Stimulated activated CD8-positive, alpha-beta memory T cell treated with anti-CD3 and anti-CD28 coated beads, Interleukin-12 subunit alpha, Interleukin-12 subunit beta, amount 100 ng/mL, for 24 hours (primary cell): ENCODE data around the gene SLC26A4.

Experiments used
- DNase-seq: peaks from one replicate; pipeline ENCODE4 v3.0.0-alpha.2; 2020; ENCODE audit errors: extremely low read depth

The SLC26A4 gene

DNA sequence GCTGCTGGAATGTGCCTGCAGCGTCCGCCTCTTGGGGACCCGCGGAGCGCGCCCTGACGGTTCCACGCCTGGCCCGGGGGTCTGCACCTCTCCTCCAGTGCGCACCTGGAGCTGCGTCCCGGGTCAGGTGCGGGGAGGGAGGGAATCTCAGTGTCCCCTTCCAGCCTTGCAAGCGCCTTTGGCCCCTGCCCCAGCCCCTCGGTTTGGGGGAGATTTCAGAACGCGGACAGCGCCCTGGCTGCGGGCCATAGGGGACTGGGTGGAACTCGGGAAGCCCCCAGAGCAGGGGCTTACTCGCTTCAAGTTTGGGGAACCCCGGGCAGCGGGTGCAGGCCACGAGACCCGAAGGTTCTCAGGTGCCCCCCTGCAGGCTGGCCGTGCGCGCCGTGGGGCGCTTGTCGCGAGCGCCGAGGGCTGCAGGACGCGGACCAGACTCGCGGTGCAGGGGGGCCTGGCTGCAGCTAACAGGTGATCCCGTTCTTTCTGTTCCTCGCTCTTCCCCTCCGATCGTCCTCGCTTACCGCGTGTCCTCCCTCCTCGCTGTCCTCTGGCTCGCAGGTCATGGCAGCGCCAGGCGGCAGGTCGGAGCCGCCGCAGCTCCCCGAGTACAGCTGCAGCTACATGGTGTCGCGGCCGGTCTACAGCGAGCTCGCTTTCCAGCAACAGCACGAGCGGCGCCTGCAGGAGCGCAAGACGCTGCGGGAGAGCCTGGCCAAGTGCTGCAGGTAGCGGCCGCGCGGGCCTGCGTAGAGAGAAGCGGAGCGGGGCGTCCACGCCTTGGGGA, 645 bp downstream of the SLC26A4 start:
- no peak for DNase-seq

- no peak for DNase-seq
Measured at GRCh38 chr7:107661865-107662379, 1.3 kb downstream of the SLC26A4 start.

DNA sequence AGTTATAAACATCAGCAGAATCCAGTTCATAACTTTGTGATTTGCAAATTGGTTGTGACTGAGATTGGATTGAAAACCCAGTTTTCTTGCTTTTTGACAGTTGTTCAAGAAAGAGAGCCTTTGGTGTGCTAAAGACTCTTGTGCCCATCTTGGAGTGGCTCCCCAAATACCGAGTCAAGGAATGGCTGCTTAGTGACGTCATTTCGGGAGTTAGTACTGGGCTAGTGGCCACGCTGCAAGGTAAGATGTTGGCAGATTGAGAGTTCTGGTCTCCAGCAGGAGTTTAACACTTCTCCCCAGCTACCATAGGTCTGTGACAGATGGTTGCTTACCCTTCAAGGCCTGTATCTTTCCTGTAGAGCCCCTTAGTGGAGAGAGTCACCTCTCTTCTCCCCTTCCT, 2.6 kb downstream of the SLC26A4 start:
- no peak for DNase-seq

GRCh38 chr7:107666790-107667189, 6.2 kb downstream of the SLC26A4 start:
- no peak for DNase-seq

DNA sequence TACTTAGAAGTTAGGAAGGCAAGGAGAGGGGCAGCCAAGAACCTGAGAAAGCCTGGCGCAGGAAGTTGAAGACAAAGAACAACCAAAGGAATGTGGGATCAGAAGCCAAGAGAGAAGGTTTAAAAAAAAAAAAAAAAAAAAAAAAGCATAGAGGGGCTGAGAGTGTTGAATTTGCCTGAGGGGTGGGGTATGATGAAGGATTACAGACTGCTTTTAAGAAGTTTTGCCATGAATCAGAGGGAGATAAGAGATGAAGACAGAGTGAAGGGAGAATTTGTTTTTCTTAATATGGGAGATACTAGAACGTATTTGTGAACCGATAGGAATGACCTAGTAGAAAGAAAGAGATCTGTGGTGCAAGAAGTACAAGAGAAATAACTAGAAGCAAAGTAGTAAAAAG, 6.7 kb downstream of the SLC26A4 start:
- DNase-seq, result no peak

DNA sequence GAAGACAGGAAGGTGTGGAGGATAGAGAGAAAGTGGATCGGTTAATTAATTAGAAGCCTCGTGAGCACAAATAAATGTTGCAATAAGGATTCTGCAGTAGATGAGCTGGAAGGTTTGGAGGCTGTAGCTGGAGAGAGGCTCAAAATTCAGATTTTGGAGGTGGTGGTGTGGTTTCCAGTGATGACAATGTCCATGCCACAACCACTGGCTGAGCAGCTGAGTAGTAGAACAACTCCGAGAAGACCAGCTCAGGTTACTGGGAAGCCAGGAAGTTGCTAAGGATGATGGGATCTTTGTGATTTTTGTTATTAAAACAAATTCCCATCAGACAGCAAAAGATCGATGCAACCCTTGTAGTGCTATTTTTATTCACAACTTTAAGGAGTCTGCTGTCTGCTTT, 7.7 kb downstream of the SLC26A4 start:
- no peak for DNase-seq

GRCh38 chr7:107672183-107672582, 11.6 kb downstream of the SLC26A4 start:
- DNase-seq, result no peak

GRCh38 chr7:107676249-107676648, 15.6 kb downstream of the SLC26A4 start:
- DNase-seq, result no peak

DNA sequence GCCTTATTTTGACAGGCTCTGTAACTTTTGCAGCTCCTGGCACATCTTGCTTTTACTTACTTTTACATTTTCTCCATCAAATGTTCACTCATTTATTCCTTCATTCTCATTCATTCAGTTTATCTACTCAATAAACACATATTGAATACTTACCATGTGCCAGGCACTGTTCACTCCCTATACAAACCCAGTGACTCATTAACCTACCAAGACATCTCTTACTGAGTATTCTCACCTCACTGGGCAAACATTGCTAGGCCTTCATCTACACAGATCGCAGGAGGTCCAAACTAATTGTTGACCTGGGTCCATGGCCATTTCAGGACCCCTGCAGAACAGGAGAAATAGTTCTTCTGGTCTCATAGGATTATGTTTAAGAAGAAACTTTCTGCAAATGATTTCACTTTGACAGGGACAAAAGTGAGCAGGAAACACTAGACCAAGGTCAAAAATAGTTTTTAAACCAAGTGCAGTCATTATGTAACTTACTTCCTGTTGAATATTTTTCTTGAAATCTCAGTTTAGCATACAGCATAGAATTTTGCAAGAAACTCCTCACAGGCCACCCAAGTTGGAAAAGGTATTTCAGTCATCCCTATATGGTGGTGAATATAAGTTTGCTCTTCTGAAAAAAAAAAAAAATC, 17.6 kb downstream of the SLC26A4 start:
- no peak for DNase-seq

DNA sequence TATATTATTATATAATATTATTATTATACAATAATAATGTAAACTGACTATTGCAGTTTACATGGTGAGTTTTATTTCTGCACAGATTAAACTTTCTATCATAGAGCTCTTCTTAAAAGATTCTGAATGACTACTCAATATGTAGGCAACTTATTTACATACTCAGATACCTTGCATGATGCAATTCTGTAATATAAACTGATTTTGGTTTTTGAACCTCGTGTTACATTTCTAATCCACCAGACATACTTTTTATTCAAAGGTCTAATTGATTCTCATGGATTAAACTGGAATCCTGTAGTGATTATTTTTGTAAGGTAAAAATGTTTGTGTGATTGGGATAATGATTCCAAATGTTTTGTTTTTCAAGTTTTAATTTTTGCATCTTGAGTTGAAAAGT, 19.9 kb downstream of the SLC26A4 start:
- no peak for DNase-seq

DNA sequence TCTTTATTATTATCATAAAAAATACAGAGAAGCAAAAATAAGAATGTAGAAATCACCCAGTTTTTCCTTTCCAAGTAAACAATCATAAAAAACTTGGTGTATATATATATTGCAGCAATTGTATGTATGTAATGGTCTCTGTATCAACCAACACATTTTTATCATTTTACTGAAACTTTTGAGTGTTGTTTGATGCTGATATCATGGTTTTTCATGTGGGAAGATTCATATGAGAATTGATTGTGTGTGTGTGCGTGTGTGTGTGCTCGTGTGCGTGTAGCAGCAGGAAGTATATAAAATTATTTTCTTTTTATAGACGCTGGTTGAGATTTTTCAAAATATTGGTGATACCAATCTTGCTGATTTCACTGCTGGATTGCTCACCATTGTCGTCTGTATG, 22.3 kb downstream of the SLC26A4 start:
- DNase-seq, result no peak

- DNase-seq, result no peak
Measured at GRCh38 chr7:107684287-107684686, 23.7 kb downstream of the SLC26A4 start.

GRCh38 chr7:107684947-107685463, 24.4 kb downstream of the SLC26A4 start:
- DNase-seq, result no peak

- DNase-seq, result no peak
Measured at GRCh38 chr7:107686816-107687387, 26.3 kb downstream of the SLC26A4 start.

- no peak for DNase-seq
Measured at GRCh38 chr7:107687656-107688055, 27.0 kb downstream of the SLC26A4 start.

- DNase-seq, result no peak
Measured at GRCh38 chr7:107689553-107689952, 28.9 kb downstream of the SLC26A4 start.

DNA sequence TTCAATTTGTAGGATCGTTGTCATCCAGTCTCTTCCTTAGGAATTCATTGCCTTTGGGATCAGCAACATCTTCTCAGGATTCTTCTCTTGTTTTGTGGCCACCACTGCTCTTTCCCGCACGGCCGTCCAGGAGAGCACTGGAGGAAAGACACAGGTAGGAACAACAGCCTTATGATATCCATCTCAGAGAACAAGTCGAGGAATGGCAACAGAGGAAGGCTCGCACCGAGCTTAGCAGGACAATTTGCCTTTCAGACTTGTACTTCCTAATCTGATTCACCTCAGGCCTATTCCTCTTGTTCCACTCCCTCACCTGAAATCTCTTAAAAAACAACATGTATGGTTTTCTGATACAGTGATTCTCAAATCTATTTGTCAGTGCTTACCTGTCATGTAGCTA, 29.5 kb downstream of the SLC26A4 start:
- no peak for DNase-seq

DNA sequence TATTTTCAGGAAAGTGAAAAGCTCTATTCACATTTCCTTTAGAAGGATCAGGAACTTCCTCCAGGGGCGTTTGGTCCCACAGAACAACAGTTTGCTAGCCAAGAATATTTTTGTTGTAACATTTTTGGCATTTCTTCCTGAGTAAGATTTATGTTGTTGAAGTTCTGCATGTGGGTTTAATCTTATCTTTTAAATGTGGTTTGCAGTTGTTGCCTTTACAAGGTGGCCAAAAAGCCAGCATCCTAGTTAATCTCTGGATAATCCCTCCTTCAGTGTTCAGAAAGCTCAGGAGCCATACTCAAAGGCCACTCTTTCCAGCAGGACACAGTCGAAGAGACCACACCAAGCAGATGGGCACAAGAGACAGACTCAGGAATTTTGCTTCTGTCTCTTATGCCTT, 30.0 kb downstream of the SLC26A4 start:
- DNase-seq, result no peak

DNA sequence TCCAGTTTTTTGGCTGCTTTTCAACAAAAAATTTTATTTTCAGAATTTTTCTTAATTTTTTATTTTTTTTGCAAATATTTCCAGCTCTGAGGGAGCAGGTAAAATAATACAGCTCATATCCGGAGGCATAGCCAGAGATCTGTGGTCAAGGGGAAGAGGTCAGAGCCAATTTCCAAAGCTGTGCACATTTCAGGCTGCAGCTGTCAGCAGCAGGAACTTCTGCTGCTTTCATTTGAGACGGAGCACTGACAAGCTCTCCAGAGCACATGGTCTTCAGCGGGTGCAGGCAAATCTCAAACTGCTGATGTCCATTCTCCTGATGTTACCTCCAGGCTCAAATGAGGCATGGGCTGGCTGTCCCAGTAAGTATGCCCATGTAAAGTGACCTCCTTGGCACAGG, 31.1 kb downstream of the SLC26A4 start:
- no peak for DNase-seq

DNA sequence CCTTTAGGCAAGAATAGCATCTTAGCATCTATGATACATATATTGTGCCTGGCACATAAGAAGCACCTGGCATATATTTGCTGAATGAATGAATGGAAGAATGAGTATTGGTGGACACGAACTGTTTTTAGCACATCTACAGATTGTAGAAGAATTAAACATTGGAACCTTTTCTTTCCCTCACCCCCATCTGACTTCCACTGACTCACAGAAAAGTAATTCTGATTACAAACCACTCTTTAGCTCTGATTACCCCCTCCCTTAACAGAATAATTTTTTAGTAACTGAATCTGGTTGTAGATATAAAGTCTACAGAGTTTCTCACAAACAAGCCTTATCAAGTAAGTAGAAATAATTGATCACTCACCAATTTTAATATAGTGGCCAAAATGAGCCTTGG, 31.9 kb downstream of the SLC26A4 start:
- no peak for DNase-seq

GRCh38 chr7:107693396-107693795, 32.8 kb downstream of the SLC26A4 start:
- no peak for DNase-seq

DNA sequence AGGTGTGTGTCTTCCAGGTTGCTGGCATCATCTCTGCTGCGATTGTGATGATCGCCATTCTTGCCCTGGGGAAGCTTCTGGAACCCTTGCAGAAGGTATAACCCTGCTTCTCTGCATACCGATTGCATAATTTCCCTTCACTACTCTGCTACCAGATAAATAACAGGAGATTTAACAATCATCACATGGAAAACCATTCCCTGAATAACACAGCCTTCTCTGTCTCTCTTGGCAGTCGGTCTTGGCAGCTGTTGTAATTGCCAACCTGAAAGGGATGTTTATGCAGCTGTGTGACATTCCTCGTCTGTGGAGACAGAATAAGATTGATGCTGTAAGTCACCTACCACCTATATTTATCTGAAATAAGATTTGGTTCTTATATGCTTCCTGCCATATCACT, 33.8 kb downstream of the SLC26A4 start:
- DNase-seq, result no peak
